GM13977 (cell line): ENCODE data around the gene LRIG3.

ENCODE experiments used
- DNase-seq: peaks from one replicate; pipeline ENCODE4 v3.0.0; 2012; ENCODE audit warnings: low spot score
- in situ Hi-C: fragments of 300-500 bp; cut with MboI; formaldehyde crosslinking; loops from one replicate; pipeline ENCODE4 v1.12.0; 2022; ENCODE audit warnings: low sequenced_read_pairs, low pct_unique_long_range_greater_than_20kb, mixed read lengths, inconsistent platforms; ENCODE audit not compliant: unreplicated experiment
- TF ChIP-seq, protein P1 (sequence below): IDR thresholded peaks from 2 replicates; pipeline ENCODE4 v1.5.1; 2012; ENCODE audit warnings: mild to moderate bottlenecking, control low read depth; ENCODE audit not compliant: insufficient read depth; ENCODE audit errors: extremely low read depth, missing control alignments

The LRIG3 gene

GRCh38 chr12:58925751-58926150 lies 5.4 kb upstream of the LRIG3 start:
- TF ChIP-seq, protein P1, sequence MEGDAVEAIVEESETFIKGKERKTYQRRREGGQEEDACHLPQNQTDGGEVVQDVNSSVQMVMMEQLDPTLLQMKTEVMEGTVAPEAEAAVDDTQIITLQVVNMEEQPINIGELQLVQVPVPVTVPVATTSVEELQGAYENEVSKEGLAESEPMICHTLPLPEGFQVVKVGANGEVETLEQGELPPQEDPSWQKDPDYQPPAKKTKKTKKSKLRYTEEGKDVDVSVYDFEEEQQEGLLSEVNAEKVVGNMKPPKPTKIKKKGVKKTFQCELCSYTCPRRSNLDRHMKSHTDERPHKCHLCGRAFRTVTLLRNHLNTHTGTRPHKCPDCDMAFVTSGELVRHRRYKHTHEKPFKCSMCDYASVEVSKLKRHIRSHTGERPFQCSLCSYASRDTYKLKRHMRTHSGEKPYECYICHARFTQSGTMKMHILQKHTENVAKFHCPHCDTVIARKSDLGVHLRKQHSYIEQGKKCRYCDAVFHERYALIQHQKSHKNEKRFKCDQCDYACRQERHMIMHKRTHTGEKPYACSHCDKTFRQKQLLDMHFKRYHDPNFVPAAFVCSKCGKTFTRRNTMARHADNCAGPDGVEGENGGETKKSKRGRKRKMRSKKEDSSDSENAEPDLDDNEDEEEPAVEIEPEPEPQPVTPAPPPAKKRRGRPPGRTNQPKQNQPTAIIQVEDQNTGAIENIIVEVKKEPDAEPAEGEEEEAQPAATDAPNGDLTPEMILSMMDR = no peak
- DNase-seq = no peak
- in situ Hi-C loops = no loop called here

DNA sequence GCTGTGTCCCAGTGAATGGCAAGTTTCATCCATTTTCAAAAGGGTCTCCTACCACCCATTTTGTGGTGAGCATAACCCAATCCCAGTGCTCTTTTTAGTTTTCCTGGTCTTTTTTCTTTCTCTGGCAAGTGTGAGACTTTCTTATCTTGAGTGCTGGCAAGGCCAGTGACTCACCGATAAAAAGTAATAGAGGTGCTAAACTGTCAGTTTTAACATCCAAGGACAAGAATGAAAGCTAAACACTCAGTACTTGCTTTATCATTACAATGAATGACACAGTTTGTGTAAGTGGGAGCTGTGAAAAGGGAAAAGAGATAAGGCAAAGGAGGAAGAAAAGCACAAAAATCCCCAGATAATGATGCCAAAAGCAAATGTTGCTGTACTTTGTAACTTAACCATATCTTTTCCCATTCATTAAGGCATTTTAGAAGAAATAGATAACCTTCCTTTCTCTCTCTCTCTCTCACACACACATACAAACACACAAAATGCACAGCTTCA lies 4.9 kb upstream of the LRIG3 start:
- TF ChIP-seq, protein P1 = no peak
- DNase-seq = no peak
- in situ Hi-C loops = no loop called here

DNA sequence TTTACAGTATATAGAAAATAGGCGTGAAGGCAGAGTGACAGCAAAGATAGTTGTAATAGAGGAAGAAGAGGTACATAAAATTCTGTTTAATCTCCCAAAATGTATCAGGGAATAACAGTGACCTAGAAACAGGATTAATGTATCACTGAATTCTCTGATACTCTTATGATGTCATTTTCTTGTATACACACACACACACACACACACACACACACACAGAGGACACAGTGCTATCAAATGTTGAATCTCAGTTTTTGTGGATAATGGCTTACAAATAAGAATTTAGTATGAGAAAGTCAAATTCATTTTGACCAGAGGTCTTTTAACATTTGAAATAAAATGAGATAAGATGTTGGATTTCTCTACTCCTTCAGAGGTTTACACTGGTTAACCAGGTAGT lies 4.3 kb upstream of the LRIG3 start:
- no peak for DNase-seq
- in situ Hi-C loops = no loop called here
- TF ChIP-seq, protein P1 = no peak

- no peak for DNase-seq
- TF ChIP-seq, protein P1 = no peak
- in situ Hi-C loops = no loop called here
Observed at GRCh38 chr12:58923781-58924180, 3.5 kb upstream of the LRIG3 start.

- TF ChIP-seq, protein P1 = no peak
- DNase-seq = no peak
- in situ Hi-C loops = no loop called here
Observed at GRCh38 chr12:58922849-58923248, 2.5 kb upstream of the LRIG3 start.

DNA sequence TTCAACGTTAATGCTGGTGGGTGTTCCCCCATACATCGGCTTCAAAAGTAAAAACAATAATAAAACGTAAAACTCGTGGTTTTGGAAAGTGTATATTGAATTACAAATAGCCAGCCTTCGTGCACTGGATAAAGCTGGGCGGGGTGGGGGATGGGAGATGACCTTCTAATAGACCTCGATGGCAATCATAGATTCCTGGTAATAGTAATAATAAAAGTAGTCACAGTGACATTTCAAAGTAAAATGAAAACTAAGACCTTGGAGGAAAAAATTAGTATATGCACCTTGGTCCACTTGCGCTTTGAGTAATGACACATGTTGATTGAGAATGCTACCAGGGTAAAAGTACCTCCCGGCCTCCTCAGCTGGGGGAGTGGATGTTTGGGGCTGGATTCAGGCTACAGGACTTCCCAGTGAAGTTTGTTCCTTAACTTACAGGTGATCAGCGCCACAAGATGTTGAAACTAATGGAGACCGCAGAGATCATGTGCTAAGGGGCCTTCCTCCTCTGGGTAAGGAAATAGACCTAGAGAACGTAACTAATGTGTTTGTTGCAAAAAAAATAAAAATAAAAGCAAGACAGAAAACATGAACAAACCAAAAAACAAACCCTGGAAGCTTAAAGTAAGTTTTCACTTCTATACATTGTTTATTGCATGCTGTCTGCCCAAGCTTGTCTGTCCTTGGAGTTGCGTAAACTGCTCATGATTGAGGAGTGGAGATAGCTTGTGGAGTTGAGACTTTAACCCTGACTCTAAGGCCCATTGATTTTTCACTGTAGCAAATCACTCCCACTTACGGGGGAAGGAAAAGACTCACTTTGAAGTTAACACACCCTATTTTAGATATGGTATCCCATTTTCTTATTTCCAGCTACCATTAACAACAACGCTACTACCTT lies 907 bp upstream of the LRIG3 start:
- TF ChIP-seq, protein P1 = no peak
- peak; percentile 45 for DNase-seq
- in situ Hi-C loops = no loop called here
